ENCODE measurements around the gene TECR. TPM values are rescaled to one million over a fixed set of nuclear protein-coding genes. Genes with fewer than 3 reads are reported as not detected.
A peak's percentile ranks its signal among the peaks of the same experiment; 100 is the strongest.
"Not testable (repeated sequence)": the region's sequence is repeated elsewhere in the genome, so short reads cannot be mapped to it uniquely, and the experiment has no call there.

Gene TECR
- total RNA-seq, 1 donor from 2014 or later = 57.7 TPM

DNA sequence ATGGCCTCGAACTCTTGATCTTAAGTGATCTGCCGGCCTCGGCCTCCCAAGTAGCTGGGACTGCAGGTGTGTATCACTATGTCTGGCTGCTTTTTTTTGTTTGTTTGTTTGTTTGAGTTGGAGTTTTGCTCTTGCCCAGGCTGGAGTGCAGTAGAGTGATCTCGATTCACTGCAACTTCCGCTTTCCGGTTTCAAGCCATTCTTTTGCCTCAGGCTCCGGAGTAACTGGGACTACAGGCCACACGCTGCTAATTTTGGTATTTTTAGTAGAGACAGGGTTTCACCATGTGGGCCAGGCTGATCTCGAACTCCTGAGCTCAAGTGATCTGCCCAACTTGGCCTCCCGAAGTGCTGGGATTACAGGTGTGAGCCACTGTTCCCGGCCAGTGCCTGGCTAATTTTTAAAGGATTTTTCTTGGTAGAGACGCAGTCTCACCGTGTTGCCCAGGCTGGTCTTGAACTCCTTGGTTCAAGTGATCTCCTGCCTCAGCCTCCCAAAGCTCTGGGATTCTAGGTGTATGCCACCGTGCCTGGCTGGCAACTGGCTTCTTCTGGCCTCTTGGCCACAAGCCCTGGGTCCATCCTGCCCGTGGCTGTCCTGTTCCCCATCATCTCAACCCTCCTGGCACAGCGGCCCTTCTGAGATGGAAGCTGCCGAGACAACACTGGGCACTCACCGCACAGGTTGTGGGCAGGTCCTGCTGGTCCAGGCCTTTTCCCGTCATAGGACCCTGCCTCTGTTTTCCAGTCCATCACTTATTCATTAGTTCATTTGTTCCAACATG is 11.5 kb downstream of the TECR start:
- no peak overlapping the region for H3K4me3 ChIP-seq (ENCODE audit: low read depth, low read length)
- no peak for DNase-seq (ENCODE audit: low read depth)
- TF ChIP-seq, protein P1, sequence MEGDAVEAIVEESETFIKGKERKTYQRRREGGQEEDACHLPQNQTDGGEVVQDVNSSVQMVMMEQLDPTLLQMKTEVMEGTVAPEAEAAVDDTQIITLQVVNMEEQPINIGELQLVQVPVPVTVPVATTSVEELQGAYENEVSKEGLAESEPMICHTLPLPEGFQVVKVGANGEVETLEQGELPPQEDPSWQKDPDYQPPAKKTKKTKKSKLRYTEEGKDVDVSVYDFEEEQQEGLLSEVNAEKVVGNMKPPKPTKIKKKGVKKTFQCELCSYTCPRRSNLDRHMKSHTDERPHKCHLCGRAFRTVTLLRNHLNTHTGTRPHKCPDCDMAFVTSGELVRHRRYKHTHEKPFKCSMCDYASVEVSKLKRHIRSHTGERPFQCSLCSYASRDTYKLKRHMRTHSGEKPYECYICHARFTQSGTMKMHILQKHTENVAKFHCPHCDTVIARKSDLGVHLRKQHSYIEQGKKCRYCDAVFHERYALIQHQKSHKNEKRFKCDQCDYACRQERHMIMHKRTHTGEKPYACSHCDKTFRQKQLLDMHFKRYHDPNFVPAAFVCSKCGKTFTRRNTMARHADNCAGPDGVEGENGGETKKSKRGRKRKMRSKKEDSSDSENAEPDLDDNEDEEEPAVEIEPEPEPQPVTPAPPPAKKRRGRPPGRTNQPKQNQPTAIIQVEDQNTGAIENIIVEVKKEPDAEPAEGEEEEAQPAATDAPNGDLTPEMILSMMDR (conservative IDR thresholded peaks at IDR 0.05; ENCODE audit: low read depth, low read length) = no peak

DNA sequence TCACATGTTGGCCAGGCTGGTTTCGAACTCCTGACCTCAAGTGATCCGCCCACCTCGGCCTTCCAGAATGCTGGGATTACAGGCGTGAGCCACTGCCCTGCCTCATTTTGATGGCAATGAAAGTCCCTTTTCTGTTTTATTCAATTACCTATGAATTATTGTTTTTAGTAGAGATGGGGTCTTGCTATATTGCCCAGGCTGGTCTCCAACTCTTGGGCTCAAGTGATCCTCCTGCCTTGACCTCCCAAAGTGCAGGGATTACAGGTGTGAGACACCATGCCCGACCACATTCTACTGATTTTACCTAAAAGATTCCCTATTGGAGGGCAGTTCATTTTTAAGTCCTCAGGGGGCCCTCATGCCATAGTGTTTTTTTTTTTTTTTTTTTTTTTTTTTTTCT is 12.6 kb downstream of the TECR start:
- H3K4me3 ChIP-seq (ENCODE audit: low read depth, low read length); DNase-seq (ENCODE audit: low read depth): not testable (repeated sequence)

DNA sequence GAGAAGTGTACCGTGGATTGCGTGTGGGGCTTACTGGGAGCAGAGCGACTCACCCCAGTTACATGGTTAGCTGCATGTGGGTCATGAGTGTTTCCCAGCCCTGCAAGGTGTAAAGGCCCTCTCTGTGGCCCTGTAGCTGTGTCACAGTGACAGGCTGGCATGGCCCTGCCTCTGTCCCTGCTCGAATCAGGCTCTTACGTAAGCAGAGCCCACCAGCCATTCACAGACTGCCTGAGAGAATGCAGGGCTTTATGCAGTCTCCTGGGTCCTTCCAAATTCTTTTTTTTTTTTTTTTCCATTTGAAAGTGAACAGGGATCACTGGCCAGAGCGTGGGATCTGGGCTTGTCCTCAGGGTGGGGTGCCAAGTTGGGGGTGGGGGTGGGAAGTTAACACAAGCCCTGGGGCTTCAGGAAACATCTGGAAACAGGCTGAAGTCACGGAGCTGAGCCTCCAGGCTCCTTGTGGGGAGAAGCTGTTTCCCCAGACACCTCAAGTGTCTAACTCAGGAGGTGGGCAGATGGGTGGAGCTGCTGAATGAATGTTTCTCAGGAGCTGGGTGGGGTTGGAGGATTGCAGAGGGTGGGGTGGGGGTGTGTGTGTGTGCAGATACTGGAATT is 13.4 kb downstream of the TECR start:
- DNase-seq (ENCODE audit: low read depth) = no peak
- TF ChIP-seq, protein P1 (conservative IDR thresholded peaks at IDR 0.05; ENCODE audit: low read depth, low read length) = no peak
- no peak overlapping the region for H3K4me3 ChIP-seq (ENCODE audit: low read depth, low read length)

DNA sequence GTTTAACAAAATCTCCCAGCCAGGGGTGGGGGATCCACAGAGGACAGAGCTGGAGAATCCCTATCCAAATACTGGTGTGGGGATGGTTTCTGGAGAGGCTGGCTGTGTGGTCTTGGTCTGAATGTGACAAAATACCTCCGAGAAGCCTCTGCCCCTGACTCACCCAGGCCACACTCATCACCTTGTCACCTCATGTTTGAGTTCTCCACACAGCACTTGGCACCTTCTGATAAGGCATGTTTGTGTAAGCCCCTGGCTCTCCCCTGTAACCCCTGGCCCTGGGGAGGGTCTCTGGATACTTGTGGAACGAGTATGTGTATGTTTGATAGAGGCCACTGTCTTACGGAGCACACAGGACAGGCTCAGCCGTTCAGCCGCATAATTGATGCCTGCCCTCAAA is 14.7 kb downstream of the TECR start:
- H3K4me3 ChIP-seq (ENCODE audit: low read depth, low read length) = no peak overlapping the region
- TF ChIP-seq, protein P1 (conservative IDR thresholded peaks at IDR 0.05; ENCODE audit: low read depth, low read length) = no peak
- DNase-seq (ENCODE audit: low read depth) = no peak

DNA sequence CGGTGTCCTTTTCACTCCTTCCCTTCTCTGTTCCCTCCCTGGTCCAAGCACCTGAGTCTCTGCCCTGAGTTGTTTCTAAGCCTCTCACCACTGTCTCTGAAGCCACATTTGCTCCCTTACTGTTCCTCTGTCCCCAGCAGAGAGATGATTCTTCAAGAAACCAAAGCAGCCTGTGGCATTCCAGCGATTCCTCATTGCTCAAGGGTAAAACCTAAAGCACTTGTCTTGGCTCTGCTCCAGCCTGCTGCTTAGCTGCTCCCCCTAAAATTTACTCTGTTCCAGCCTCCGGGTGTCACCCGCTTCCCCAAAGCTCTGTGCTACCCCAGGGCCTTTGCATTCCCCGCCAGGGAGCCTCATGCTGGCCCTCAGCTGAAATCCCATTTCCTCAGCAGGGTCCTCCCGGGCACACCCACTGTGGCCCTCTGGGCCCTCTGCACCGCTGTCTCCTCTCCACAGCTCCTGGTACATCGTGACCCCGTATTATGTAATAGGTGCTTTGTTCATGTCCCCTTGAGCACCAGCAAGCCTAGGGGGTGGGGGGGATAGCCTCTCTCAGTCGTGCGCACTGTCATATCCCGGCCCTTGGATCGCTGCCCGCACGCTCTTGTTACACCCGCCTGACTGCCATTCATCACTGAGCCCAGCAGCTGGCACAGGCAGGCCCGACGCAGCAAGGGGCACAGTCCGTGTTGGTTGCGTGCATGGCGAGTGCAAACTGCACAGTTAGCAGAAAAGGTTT is 15.8 kb downstream of the TECR start:
- DNase-seq (ENCODE audit: low read depth) = no peak
- TF ChIP-seq, protein P1 (conservative IDR thresholded peaks at IDR 0.05; ENCODE audit: low read depth, low read length) = no peak
- H3K4me3 ChIP-seq (ENCODE audit: low read depth, low read length) = peak overlapping the region; percentile 11

DNA sequence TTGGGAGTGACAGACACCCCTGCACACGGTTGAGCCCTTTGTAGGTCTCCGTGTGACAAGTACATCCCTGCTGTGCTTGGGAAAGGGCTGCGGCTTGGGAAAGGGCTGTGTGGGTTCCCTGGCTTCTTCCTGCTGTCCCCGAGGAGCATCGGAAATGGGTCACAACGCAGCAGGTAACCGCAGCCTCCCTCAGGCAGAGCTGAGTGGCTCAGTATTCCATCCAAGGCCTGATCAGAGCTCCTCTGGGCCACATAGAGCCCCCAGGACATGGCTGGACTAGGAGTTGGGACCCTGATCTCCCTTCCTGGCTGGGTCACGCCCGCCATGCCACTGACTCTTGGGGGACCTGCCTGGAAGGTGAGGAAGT is 16.3 kb downstream of the TECR start:
- TF ChIP-seq, protein P1 (conservative IDR thresholded peaks at IDR 0.05; ENCODE audit: low read depth, low read length) = no peak
- no peak for DNase-seq (ENCODE audit: low read depth)
- H3K4me3 ChIP-seq (ENCODE audit: low read depth, low read length) = peak overlapping the region; percentile 11

DNA sequence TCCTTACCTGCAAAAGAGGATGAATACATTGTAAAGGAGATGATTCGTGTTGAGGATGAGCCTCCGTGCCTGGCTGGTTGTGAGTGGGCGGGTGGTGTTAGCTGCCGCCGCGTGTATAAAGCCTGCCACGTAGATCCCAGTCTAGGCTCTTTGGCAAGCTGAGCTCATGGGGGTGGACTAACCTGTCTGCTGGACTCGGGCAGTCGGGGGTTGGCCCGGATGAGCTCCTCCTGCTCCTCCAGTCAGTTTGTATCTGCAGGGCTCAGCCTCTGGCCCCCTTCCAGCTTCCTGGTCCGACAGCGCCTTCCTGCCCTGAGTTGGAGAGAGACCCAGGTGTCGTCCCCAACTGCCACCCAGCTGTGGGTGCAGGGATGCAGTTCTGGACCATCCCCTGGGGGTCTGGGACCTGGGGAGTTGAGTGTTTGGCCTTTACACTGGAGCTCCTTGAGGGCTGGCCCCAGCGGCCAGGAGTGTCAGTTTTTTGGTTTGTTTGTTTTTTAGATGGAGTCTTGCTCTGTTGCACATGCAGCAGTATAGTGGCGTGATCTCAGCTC is 20.9 kb downstream of the TECR start:
- DNase-seq (ENCODE audit: low read depth) = no peak
- no peak overlapping the region for H3K4me3 ChIP-seq (ENCODE audit: low read depth, low read length)
- TF ChIP-seq, protein P1 (conservative IDR thresholded peaks at IDR 0.05; ENCODE audit: low read depth, low read length) = no peak

Measured in epithelial cell of proximal tubule (primary cell).